HEK293T (cell line): ENCODE results near the gene FNTB.

ENCODE experiments used
- CTCF ChIA-PET: fragments of 350-600 bp; formaldehyde crosslinking; extraction: SDS; loops from one replicate; lab custom pipeline; 2021; ENCODE audit warnings: antibody characterized with exemption, inconsistent platforms; lab: Yijun Ruan, JAX
- POLR2A ChIA-PET: fragments of 350-600 bp; formaldehyde crosslinking; extraction: SDS; loops from one replicate; lab custom pipeline; 2020; ENCODE audit warnings: antibody characterized with exemption, inconsistent platforms; lab: Yijun Ruan, JAX
- DNase-seq: peaks from one replicate; pipeline ENCODE4 v3.0.0; 2012; ENCODE audit warnings: mixed read lengths; ENCODE audit errors: extremely low spot score
- ARNT ChIP-seq: fragments of 450-650 bp; IDR thresholded peaks from 2 replicates; pipeline ENCODE4 v1.6.1; 2017; ENCODE audit warnings: mild to moderate bottlenecking
- BHLHE40 ChIP-seq: fragments of 450-650 bp; IDR thresholded peaks from 2 replicates; pipeline ENCODE4 v1.6.1; 2016; ENCODE audit warnings: mild to moderate bottlenecking, moderate library complexity, borderline replicate concordance
- CTBP1 ChIP-seq: fragments of 450-650 bp; IDR thresholded peaks from 2 replicates; pipeline ENCODE4 v1.6.1; 2016; ENCODE audit warnings: borderline replicate concordance
- ELF4 ChIP-seq: fragments of 450-650 bp; IDR thresholded peaks from 2 replicates; pipeline ENCODE4 v1.6.1; 2017; ENCODE audit warnings: antibody characterized with exemption
- FOXA1 ChIP-seq: fragments of 450-650 bp; IDR thresholded peaks from 2 replicates; pipeline ENCODE4 v1.6.1; 2016; ENCODE audit warnings: mild to moderate bottlenecking
- FOXK2 ChIP-seq: fragments of 450-650 bp; IDR thresholded peaks from 2 replicates; pipeline ENCODE4 v1.6.1; 2016; ENCODE audit warnings: mild to moderate bottlenecking
- FOXM1 ChIP-seq: fragments of 450-650 bp; IDR thresholded peaks from 2 replicates; pipeline ENCODE4 v1.6.1; 2017; ENCODE audit warnings: mild to moderate bottlenecking, borderline replicate concordance
- HDGF ChIP-seq: fragments of 450-650 bp; IDR thresholded peaks from 2 replicates; pipeline ENCODE4 v1.6.1; 2017; ENCODE audit warnings: antibody characterized with exemption, borderline replicate concordance
- L3MBTL2 ChIP-seq: fragments of 450-650 bp; conservative IDR thresholded peaks from 2 replicates; pipeline ENCODE4 v1.6.1; 2016; ENCODE audit warnings: mild to moderate bottlenecking
- LEF1 ChIP-seq: fragments of 450-650 bp; IDR thresholded peaks from 2 replicates; pipeline ENCODE4 v1.6.1; 2017; ENCODE audit warnings: mild to moderate bottlenecking, borderline replicate concordance
- NFRKB ChIP-seq: fragments of 450-650 bp; IDR thresholded peaks from 2 replicates; pipeline ENCODE4 v1.6.1; 2016; ENCODE audit warnings: mild to moderate bottlenecking, moderate library complexity
- SP1 ChIP-seq: fragments of 450-650 bp; IDR thresholded peaks from 2 replicates; pipeline ENCODE4 v1.6.1; 2017
- SUZ12 ChIP-seq: fragments of 450-650 bp; IDR thresholded peaks from 2 replicates; pipeline ENCODE4 v1.6.1; 2016; ENCODE audit warnings: mild to moderate bottlenecking
- TARDBP ChIP-seq: fragments of 450-650 bp; IDR thresholded peaks from 2 replicates; pipeline ENCODE4 v1.6.1; 2016
- ZNF384 ChIP-seq: fragments of 450-650 bp; IDR thresholded peaks from 2 replicates; pipeline ENCODE4 v1.6.1; 2016
- TF ChIP-seq, protein P1 (sequence below): fragments of 450-650 bp; IDR thresholded peaks from 2 replicates; pipeline ENCODE4 v1.6.1; 2016

The FNTB gene

DNA sequence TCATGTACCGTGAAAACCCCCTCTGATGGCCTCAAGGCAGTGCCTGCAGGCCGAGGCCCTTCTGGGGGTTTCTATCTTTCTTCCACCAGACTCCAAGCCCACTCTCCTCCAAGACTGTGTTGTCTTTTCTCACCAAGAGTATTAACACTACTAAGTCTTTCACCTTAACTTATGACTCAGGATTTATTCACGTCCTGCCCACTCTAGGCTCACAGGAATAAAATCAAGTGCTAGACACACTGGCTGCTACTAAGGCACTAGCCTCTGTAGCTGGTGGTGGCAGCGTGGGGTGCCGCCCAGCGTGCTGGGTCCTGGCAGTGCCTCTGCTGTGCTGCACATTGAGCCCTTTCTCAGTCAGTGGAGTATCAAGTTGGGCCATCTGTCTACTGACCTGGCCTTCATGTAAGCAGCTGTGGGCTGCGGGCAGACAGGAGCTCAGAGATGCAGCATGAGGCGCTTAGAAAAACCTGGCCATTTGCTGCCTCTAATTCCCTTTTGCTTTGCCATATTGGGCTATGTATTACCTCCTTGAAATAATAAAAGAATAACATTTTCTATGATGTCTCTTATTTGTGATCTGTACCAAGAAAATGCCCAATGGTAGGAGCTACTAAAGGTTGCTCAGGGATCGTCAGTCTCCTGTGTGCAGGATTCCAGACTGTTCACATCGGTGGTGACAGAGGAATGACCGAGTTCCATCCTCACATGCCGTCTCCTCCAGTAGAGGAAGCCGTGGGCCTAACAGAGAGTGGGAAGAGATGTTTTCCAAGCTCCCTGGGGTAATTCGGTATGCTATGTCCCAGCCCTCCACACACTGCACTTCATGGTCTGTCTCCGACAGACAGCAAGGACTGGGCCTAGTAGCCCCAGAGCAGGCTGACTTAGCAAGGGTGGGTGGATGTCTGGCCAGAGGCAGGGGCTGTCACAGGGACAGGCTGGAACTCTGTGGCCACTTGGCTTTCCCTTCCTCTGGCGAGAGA lies 75.7 kb downstream of the FNTB start:
- ChIA-PET CTCF (interaction anchor here (0.7 kb wide), 1 partner anchor 280 kb away, joined by 3 read pairs; no protein-coding TSS in a partner anchor), POLR2A (interaction anchor here (1.6 kb wide), 1 partner anchor 76 kb away, joined by 4 read pairs; the partner anchor contains the start of gene FNTB)
- no peak for DNase-seq
- TF ChIP-seq LEF1 (no peak), BHLHE40 (no peak), ARNT (no peak), FOXM1 (no peak), ZNF384 (no peak), NFRKB (no peak), FOXK2 (no peak), L3MBTL2 (no peak), CTBP1 (no peak), SP1 (no peak), SUZ12 (no peak), HDGF (no peak), ELF4 (no peak), FOXA1 (no peak), TARDBP (no peak)
- TF ChIP-seq, protein P1, sequence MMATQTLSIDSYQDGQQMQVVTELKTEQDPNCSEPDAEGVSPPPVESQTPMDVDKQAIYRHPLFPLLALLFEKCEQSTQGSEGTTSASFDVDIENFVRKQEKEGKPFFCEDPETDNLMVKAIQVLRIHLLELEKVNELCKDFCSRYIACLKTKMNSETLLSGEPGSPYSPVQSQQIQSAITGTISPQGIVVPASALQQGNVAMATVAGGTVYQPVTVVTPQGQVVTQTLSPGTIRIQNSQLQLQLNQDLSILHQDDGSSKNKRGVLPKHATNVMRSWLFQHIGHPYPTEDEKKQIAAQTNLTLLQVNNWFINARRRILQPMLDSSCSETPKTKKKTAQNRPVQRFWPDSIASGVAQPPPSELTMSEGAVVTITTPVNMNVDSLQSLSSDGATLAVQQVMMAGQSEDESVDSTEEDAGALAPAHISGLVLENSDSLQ, result no peak

DNA sequence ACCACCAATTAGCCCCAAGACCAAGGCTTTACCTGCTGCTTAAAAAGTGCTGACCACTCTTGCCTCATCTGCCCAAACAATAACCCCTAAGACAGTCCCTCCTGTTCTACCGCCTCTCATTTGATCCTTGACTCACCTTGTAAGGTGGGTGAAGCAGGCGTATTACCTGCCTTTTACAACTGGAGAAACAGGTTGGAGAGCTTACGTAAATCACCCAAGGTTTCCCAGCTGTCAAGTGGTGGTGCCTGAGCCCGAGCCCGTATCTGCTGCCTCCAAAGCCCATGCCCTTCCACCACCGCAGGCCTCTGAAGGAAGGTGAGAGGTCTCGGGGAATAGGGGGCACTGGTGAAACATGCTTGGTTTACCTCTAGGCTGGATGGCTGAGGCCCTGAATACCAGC lies 79.0 kb downstream of the FNTB start:
- no peak for DNase-seq
- ChIA-PET POLR2A (no interaction called here), CTCF (no interaction called here)
- TF ChIP-seq CTBP1 (no peak), ZNF384 (no peak), SUZ12 (no peak), BHLHE40 (no peak), ARNT (no peak), NFRKB (no peak), ELF4 (no peak), FOXA1 (no peak), FOXM1 (no peak), L3MBTL2 (no peak), LEF1 (no peak), SP1 (no peak), TARDBP (no peak)
- TF ChIP-seq, protein P1, result no peak

DNA sequence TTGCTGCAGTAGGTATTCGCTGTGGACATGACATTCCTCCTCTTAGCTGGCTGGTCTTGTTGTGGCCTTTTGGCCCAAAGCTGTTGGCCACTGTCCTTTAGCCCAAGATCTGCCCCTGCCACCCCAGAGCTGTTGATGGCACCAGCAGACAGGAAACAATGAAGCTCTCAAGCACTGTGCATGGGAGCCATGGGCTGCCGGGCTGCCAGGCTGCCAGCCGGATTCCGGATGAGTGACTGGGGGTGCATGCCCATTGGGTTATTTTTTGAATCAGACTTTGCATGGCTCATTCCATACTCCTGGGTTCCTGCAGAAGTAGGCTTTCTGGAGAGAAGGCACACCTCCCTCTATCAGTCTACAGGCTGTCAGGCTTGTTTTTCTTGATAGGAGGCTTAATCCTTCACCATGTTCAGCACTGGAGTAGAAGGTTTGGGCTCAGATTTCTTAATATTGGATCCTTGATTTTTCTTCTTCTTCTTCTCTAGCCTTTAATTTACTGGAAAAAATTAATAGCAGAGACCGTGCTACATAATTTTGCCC lies 83.2 kb downstream of the FNTB start:
- TF ChIP-seq HDGF (no peak), SUZ12 (no peak), ARNT (no peak), FOXA1 (no peak), TARDBP (no peak)
- ChIA-PET CTCF (no interaction called here), POLR2A (no interaction called here)
- DNase-seq, result no peak

DNA sequence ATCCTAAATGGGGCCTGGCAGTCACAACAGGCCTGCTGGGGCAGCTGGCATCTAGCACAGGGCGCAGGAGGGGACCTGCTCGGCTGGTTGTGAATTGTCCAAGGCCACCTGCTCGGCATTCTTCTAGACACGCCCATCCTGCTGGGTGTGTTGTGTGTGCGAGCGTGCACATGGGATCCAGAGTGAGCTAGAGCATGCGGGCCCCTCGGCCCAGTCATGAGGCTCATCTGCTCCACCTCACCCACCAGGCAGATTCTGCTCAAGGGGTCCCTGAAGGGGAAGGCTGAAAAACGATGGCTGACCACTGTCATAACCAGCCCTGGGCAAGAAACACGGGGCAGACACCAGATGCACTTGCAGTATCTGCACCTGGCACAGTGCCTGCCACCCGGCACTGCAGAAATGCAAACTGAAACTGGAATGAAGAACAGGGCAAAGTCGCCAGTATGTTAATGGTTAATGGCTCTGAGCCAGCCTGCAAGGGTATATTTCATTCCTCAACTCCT lies 83.8 kb downstream of the FNTB start:
- POLR2A ChIA-PET, result no interaction called here
- no peak for DNase-seq
- TF ChIP-seq FOXM1, result no peak
- TF ChIP-seq NFRKB, result no peak
- no peak for TF ChIP-seq FOXA1
- no peak for TF ChIP-seq CTBP1
- TF ChIP-seq ELF4, result no peak
- TF ChIP-seq L3MBTL2, result no peak
- TF ChIP-seq FOXK2, result no peak
- CTCF ChIA-PET, result no interaction called here

DNA sequence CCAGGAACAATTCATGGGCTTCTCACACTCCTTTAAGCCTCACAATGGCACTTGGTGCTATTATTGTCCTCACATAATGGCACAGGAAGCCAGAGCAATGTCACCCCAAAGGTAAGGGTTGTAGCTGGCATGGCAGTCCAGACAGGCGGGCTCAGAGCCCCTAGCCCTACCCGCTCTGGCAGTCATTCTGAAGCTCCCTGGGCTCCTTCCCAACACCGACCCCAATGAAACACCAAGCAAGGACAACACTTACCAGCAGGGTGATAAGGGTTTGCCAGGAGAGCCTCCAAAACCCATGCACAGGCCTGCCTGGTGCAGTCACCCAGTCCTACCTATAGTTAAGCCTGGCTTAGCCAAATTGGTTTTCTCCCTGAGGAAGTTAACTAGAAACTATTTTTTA lies 84.8 kb downstream of the FNTB start:
- DNase-seq, result no peak
- TF ChIP-seq NFRKB (no peak), CTBP1 (no peak), ZNF384 (no peak), TARDBP (no peak), ARNT (no peak), SP1 (no peak), BHLHE40 (no peak), L3MBTL2 (no peak), FOXK2 (no peak), HDGF (no peak), FOXM1 (no peak), FOXA1 (no peak), SUZ12 (no peak), LEF1 (no peak), ELF4 (no peak)
- TF ChIP-seq, protein P1, result no peak
- POLR2A ChIA-PET, result interaction anchor here (1.3 kb wide), 1 partner anchor 13 kb away, joined by 3 read pairs; no protein-coding TSS in a partner anchor
- CTCF ChIA-PET, result no interaction called here
